Lower lobe of right lung (tissue), 2 donors: ENCODE results near the gene TMC4. TPM values are rescaled to one million over a fixed set of nuclear protein-coding genes. Genes with fewer than 3 reads are reported as not detected.

Source experiments
- ATAC-seq, 2 donors: fragments of 200-7000 bp; cut with Tn5 transposase; one replicate each; pipeline ENCODE4 v1.9.1; 2020 to 2022; ENCODE audit warnings: mild to moderate bottlenecking in 2 of 2, moderate library complexity in 2 of 2
- DNase-seq: peaks from one replicate; pipeline ENCODE4 v3.0.0-alpha.2; 2020
- H3K27ac ChIP-seq: fragments of 200-600 bp; one replicate; pipeline ENCODE4 v1.8.0; 2022
- H3K27me3 ChIP-seq: fragments of 200-600 bp; one replicate; pipeline ENCODE4 v1.8.0; 2022; ENCODE audit warnings: low read depth
- H3K36me3 ChIP-seq: fragments of 200-600 bp; one replicate; pipeline ENCODE4 v1.8.0; 2022; ENCODE audit warnings: mild to moderate bottlenecking
- H3K4me1 ChIP-seq: fragments of 200-600 bp; one replicate; pipeline ENCODE4 v1.8.0; 2022
- H3K4me3 ChIP-seq: fragments of 200-600 bp; one replicate; pipeline ENCODE4 v1.8.0; 2022; ENCODE audit warnings: mild to moderate bottlenecking
- H3K9me3 ChIP-seq: fragments of 200-600 bp; one replicate; pipeline ENCODE4 v1.8.0; 2022
- intact Hi-C: fragments of 100-400 bp; cut with DNase I; formaldehyde crosslinking; loops from one replicate; pipeline ENCODE4 v1.11.0; 2022
- total RNA-seq: library from RNA; stranded (reverse); fragmentation: NEBNext Ultra II Directional; extraction: Animal tissue kit (Norgen Biotek cat#: 25700); gene quantifications from one replicate; pipeline ENCODE4 v1.2.1, GENCODE V29; 2021
- TF ChIP-seq, protein P1 (sequence below): fragments of 200-600 bp; IDR thresholded peaks from one replicate; pipeline ENCODE4 v1.8.0; 2022; ENCODE audit warnings: antibody characterized with exemption, mild to moderate bottlenecking
- donor health status: DM: no; HTN: yes; CAD: no; lungs with severe emphysema.

The TMC4 gene
- total RNA-seq, 1 donor from 2014 or later = 57.6 TPM

DNA sequence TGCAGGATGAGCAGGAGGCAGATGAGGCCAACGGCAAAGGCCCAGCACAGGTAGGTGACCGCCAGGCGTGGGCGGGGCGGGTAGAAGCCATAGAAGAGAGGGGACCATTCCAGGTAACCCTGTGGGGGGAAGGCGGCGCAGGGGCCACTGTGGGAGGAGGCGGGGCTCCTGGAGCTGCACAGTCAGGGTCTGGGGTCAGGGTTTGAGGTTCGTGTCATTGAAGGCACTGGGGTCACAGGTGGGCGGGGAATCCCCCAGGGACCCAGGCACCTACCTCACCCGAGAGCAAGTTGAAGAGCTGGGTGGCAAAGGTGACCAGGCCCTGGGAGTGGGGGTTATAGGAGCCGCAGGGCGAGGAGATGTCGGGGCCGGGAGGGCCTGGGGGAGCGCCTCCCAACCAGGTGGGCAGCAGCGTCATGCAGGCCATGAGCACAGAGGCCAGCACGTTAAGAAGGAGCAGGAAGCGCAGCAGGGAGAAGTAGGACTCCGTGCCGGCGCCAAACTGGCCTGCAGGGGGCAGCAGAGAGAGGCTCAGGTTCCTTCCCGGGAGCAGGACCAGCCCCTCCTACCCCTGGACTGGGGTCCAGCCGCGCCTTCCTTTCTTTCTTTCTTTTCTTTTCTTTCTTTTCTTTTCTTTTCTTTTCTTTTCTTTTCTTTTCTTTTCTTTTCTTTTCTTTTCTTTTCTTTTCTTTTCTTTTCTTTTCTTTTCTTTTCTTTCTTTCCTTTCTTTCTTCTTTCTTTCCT lies 4.6 kb downstream of the TMC4 start:
- Histone ChIP-seq H3K36me3 (no peaks in the 10 kb centered on the region), H3K4me3 (no peak overlapping the region), H3K27ac (no peak overlapping the region), H3K27me3 (peaks cover 4% of the 10 kb centered on the region), H3K4me1 (peaks cover 16% of the 10 kb centered on the region), H3K9me3 (no peaks in the 10 kb centered on the region)
- intact Hi-C loops = loop anchor here (5.0 kb wide), 1 partner anchor 64 kb away; no protein-coding TSS in a partner anchor
- TF ChIP-seq, protein P1, sequence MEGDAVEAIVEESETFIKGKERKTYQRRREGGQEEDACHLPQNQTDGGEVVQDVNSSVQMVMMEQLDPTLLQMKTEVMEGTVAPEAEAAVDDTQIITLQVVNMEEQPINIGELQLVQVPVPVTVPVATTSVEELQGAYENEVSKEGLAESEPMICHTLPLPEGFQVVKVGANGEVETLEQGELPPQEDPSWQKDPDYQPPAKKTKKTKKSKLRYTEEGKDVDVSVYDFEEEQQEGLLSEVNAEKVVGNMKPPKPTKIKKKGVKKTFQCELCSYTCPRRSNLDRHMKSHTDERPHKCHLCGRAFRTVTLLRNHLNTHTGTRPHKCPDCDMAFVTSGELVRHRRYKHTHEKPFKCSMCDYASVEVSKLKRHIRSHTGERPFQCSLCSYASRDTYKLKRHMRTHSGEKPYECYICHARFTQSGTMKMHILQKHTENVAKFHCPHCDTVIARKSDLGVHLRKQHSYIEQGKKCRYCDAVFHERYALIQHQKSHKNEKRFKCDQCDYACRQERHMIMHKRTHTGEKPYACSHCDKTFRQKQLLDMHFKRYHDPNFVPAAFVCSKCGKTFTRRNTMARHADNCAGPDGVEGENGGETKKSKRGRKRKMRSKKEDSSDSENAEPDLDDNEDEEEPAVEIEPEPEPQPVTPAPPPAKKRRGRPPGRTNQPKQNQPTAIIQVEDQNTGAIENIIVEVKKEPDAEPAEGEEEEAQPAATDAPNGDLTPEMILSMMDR = peak; percentile 94
- DNase-seq (peak; percentile 94), ATAC-seq (peak; percentile 82 to 87)

DNA sequence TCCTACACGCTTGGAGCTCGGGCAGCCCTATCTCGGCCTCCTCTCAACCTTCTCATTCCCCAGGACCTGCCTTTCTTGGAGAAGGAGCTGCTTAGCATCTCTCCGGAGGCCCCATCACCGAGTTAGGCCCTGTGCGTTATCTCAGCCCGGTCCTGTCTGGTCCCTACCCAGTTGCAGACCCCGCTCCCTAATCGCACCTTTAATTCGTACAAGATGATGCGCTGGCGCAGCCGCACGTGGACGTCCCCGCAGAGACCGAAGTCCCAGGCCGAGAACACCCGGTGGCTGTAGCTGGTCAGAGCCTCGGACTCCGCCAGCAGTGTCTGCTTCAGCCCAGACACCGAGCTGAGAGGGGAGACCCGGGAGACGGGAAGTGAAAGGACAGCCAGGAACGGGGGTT lies 7.7 kb downstream of the TMC4 start:
- TF ChIP-seq, protein P1 = no peak
- peaks cover 44% of the 10 kb centered on the region for H3K4me1 ChIP-seq
- H3K27ac ChIP-seq = no peak overlapping the region
- no peak overlapping the region for H3K4me3 ChIP-seq
- H3K27me3 ChIP-seq = peaks cover 4% of the 10 kb centered on the region
- no peaks in the 10 kb centered on the region for H3K9me3 ChIP-seq
- no peak for DNase-seq
- intact Hi-C loops = loop anchor here (5.0 kb wide), 1 partner anchor 67 kb away; no protein-coding TSS in a partner anchor
- H3K36me3 ChIP-seq = no peaks in the 10 kb centered on the region
- no peak for ATAC-seq

GRCh38 chr19:54164369-54165068 lies 8.4 kb downstream of the TMC4 start:
- no peaks in the 10 kb centered on the region for H3K36me3 ChIP-seq
- intact Hi-C loops = loop anchor here (5.0 kb wide), 1 partner anchor 68 kb away; no protein-coding TSS in a partner anchor
- no peaks in the 10 kb centered on the region for H3K9me3 ChIP-seq
- peaks cover 4% of the 10 kb centered on the region for H3K27me3 ChIP-seq
- no peak overlapping the region for H3K4me3 ChIP-seq
- H3K27ac ChIP-seq = no peak overlapping the region
- TF ChIP-seq, protein P1 = no peak
- ATAC-seq (peak; percentile 21 to 43), DNase-seq (peak; percentile 76)
- H3K4me1 ChIP-seq = peaks cover 45% of the 10 kb centered on the region

DNA sequence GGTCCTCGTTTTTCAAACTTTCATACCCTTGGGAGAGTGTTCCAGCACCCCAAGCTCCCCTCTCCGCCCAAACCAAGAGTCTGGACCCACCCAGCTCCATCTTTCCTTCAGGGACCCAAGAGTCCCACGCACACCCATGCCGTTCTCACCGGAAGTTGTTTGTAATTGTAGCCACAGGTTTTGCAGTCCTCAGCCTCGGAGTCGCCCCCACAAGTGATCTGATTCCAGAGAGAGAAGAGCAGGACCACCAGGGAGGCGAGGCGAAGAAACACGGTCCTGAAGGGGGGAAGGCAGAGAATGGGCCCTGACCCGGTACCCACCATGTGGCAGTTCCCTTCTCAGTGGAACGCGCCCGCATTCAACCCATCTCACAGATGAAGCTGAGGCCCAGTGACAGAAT lies 10.1 kb downstream of the TMC4 start:
- Histone ChIP-seq H3K9me3 (no peaks in the 10 kb centered on the region), H3K36me3 (peaks cover 4% of the 10 kb centered on the region), H3K27ac (peak overlapping the region; percentile 28), H3K27me3 (peaks cover 4% of the 10 kb centered on the region), H3K4me3 (peak overlapping the region; percentile 54), H3K4me1 (peaks cover 53% of the 10 kb centered on the region)
- intact Hi-C loops = no loop called here
- ATAC-seq (no peak), DNase-seq (no peak)
- TF ChIP-seq, protein P1 = no peak

GRCh38 chr19:54162241-54162805 lies 10.6 kb downstream of the TMC4 start:
- TF ChIP-seq, protein P1 = no peak
- Histone ChIP-seq H3K27me3 (peaks cover 4% of the 10 kb centered on the region), H3K9me3 (no peaks in the 10 kb centered on the region), H3K4me1 (peaks cover 53% of the 10 kb centered on the region), H3K4me3 (peak overlapping the region; percentile 54), H3K36me3 (peaks cover 9% of the 10 kb centered on the region), H3K27ac (peak overlapping the region; percentile 28)
- intact Hi-C loops = no loop called here
- peak; percentile 93 for DNase-seq
- ATAC-seq = peak; percentile 64 to 69
